K562 (cell line): ENCODE measurements around the gene OGFR. TPM values are rescaled to one million over a fixed set of nuclear protein-coding genes. Genes with fewer than 3 reads are reported as not detected.

ENCODE experiments used
- CBX1 ChIP-seq: sonication (generic); IDR thresholded peaks from 2 replicates; pipeline ENCODE4 v1.6.1; 2016; ENCODE audit warnings: antibody characterized with exemption, low read depth, mild to moderate bottlenecking
- HNRNPUL1 ChIP-seq: fragments of 200-400 bp; formaldehyde crosslinking; IDR thresholded peaks from 2 replicates; pipeline ENCODE4 v1.6.1; 2017; ENCODE audit warnings: low read length
- KLF6 ChIP-seq: fragments of 250-450 bp; sonication (Bioruptor Pico); IDR thresholded peaks from 2 replicates; pipeline ENCODE4 v1.4.0; 2020; ENCODE audit warnings: mild to moderate bottlenecking, moderate library complexity, borderline replicate concordance
- MYBL2 ChIP-seq, 2 experiments: fragments of 450-650 bp in 1 of 2; sonication (generic) in 1 of 2; formaldehyde crosslinking in 1 of 2; IDR thresholded peaks; 2 replicates each; pipeline versions ENCODE4 v1.6.1 to v1.8.1; 2017 to 2022; ENCODE audit warnings: borderline replicate concordance in 1 of 2, inconsistent platforms in 1 of 2, low read depth in 1 of 2, mild to moderate bottlenecking in 1 of 2, missing genetic modification reagents in 1 of 2, moderate library complexity in 1 of 2
- NFIC ChIP-seq: fragments of 450-650 bp; IDR thresholded peaks from 2 replicates; pipeline ENCODE4 v1.6.1; 2017; ENCODE audit warnings: mild to moderate bottlenecking, inconsistent platforms
- NFRKB ChIP-seq: fragments of 450-650 bp; IDR thresholded peaks from 2 replicates; pipeline ENCODE4 v1.6.1; 2016; ENCODE audit warnings: low read depth
- NR2C1 ChIP-seq, 2 experiments: fragments of 450-650 bp; IDR thresholded peaks; 2 replicates each; pipeline ENCODE4 v1.6.1; 2017; ENCODE audit warnings: mild to moderate bottlenecking in 2 of 2, antibody characterized with exemption in 1 of 2, inconsistent platforms in 1 of 2, missing compliant biosample characterization in 1 of 2, missing genetic modification characterization in 1 of 2
- RBM14 ChIP-seq: fragments of 200-400 bp; formaldehyde crosslinking; IDR thresholded peaks from 2 replicates; pipeline ENCODE4 v1.6.1; 2018; ENCODE audit warnings: low read depth, mild to moderate bottlenecking, low read length, moderate library complexity, borderline replicate concordance; ENCODE audit not compliant: insufficient read depth
- SRSF1 ChIP-seq: fragments of 200-400 bp; formaldehyde crosslinking; IDR thresholded peaks from 2 replicates; pipeline ENCODE4 v1.6.1; 2017; ENCODE audit warnings: mild to moderate bottlenecking, low read depth, low read length, moderate library complexity
- XRCC3 ChIP-seq: fragments of 450-650 bp; IDR thresholded peaks from 2 replicates; pipeline ENCODE4 v1.6.1; 2017; ENCODE audit warnings: mild to moderate bottlenecking, moderate library complexity
- ZEB2 ChIP-seq: fragments of 450-650 bp; IDR thresholded peaks from 2 replicates; pipeline ENCODE4 v1.6.1; 2016
- ZNF124 ChIP-seq: sonication (generic); formaldehyde crosslinking; IDR thresholded peaks from 2 replicates; pipeline ENCODE4 v1.8.1; 2022; ENCODE audit warnings: missing genetic modification reagents
- ZNF561 ChIP-seq: fragments of 450-650 bp; formaldehyde crosslinking; conservative IDR thresholded peaks from 2 replicates; pipeline ENCODE4 v1.4.0; 2020; ENCODE audit warnings: mild to moderate bottlenecking, moderate library complexity
- ZNF584 ChIP-seq: fragments of 200-800 bp; sonication (Bioruptor generic); IDR thresholded peaks from 2 replicates; pipeline ENCODE4 v1.6.1; 2016; ENCODE audit warnings: low read depth, mild to moderate bottlenecking, missing genetic modification characterization, missing compliant biosample characterization
- ZNF76 ChIP-seq: fragments of 250-450 bp; sonication (Bioruptor Pico); IDR thresholded peaks from 2 replicates; pipeline ENCODE4 v1.4.0; 2020; ENCODE audit warnings: mild to moderate bottlenecking, moderate library complexity, borderline replicate concordance
- ZNF79 ChIP-seq: fragments of 250-450 bp; sonication (Bioruptor Pico); IDR thresholded peaks from 2 replicates; pipeline ENCODE4 v1.4.0; 2020; ENCODE audit warnings: low read depth, mild to moderate bottlenecking, moderate library complexity
- polyA plus RNA-seq, 8 experiments: library from polyadenylated mRNA; depleted of rRNA in 4 of 8; stranded (reverse) in 5 of 8; unstranded in 3 of 8; fragments of >200 nt; fragmentation: Nextera tagmentation in 2 of 8; fragmentation: Illumina TruSeq in 1 of 8; extraction: Ambion mirVana in 2 of 8; extraction: Trizol in 1 of 8; gene quantifications; 2 replicates each; pipeline versions ENCODE4 v1.2.1 to v1.2.3, GENCODE V29; 2011 to 2014; ENCODE audit warnings: inconsistent platforms in 1 of 8, missing spikeins in 1 of 8
- total RNA-seq, 7 experiments: library from RNA; depleted of rRNA in 6 of 7; stranded (reverse); fragments of >200 nt in 6 of 7; fragmentation: Illumina TruSeq in 2 of 7; extraction: Trizol in 2 of 7; gene quantifications; 2 replicates each; pipeline versions ENCODE4 v1.2.1 to v1.2.3, GENCODE V29; 2011 to 2021; ENCODE audit warnings: low replicate concordance in 1 of 7
- TF ChIP-seq, protein P1 (sequence below): sonication (generic); formaldehyde crosslinking; IDR thresholded peaks from 2 replicates; pipeline ENCODE4 v1.8.1; 2022; ENCODE audit warnings: missing genetic modification reagents
- TF ChIP-seq, protein P2 (sequence below), 2 experiments: IDR thresholded peaks; 2 replicates each; pipeline ENCODE4 v1.6.1; 2011; ENCODE audit warnings: borderline replicate concordance in 1 of 2, control low read depth in 1 of 2, low read depth in 1 of 2, low read length in 1 of 2, mild to moderate bottlenecking in 1 of 2, mixed read lengths in 1 of 2, moderate library complexity in 1 of 2; ENCODE audit not compliant: insufficient read depth in 1 of 2, insufficient read length in 1 of 2, poor library complexity in 1 of 2, severe bottlenecking in 1 of 2; ENCODE audit errors: extremely low read depth in 1 of 2
- TF ChIP-seq, protein P3 (sequence below), 2 experiments: fragments of 200-800 bp in 1 of 2; sonication (Bioruptor generic) in 1 of 2; sonication (generic) in 1 of 2; formaldehyde crosslinking in 1 of 2; IDR thresholded peaks in 1 of 2; conservative IDR thresholded peaks in 1 of 2; 2 replicates each; pipeline versions ENCODE4 v1.5.0 to v1.6.1; 2016 to 2020; ENCODE audit warnings: missing compliant biosample characterization in 1 of 2, missing genetic modification characterization in 1 of 2, missing genetic modification reagents in 1 of 2
- TF ChIP-seq, protein P4 (sequence below): sonication (generic); formaldehyde crosslinking; IDR thresholded peaks from 2 replicates; pipeline ENCODE4 v1.8.0; 2022; ENCODE audit warnings: missing genetic modification reagents, mild to moderate bottlenecking, borderline replicate concordance
- TF ChIP-seq, protein P5 (sequence below): fragments of 250-450 bp; sonication (Bioruptor Pico); IDR thresholded peaks from 2 replicates; pipeline ENCODE4 v1.8.0; 2021; ENCODE audit warnings: moderate library complexity, mild to moderate bottlenecking, inconsistent platforms

The OGFR gene
- total and polyA plus RNA-seq, 9 of the 15 experiments (the other 6 are each of a cell fraction or from before 2014, with no cell fraction given), result 0.39 to 56.3 (median 17.5) TPM

DNA sequence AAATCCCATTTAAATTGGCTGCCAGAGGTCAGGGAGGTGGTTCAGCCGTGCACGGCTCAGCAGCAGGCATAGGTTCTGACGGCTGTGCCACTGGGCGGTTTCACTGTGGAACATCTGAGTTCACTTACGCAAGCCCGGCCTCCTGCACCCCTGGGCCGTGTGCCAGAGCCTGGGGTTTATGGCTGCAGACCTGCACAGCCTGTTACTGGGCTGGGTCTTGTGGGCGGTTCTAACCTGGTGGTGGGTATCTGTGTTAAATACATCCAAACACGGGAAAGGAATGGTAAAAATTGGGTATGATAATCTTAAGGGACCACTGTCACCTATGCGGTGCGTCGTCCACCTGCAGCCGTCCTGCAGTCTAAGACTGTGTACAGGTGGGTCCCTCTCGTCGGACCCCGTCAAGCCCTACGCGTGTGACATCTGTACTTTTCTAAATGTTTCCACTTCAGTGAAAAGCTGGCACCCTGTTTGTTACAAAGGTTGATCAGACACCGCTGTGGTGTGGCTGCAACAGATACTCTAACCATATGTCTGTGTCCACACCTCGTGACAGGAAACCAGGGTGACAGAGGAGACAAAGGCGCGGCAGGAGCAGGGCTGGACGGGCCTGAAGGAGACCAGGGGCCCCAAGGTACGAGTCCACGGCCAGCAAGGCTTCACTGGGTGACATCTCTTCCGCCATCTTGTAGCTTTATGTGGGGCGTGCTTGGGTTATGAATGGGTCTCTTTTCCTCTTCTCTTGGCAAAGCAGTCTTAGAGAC is 33.7 kb downstream of the OGFR start (continued):
- TF ChIP-seq, protein P1, sequence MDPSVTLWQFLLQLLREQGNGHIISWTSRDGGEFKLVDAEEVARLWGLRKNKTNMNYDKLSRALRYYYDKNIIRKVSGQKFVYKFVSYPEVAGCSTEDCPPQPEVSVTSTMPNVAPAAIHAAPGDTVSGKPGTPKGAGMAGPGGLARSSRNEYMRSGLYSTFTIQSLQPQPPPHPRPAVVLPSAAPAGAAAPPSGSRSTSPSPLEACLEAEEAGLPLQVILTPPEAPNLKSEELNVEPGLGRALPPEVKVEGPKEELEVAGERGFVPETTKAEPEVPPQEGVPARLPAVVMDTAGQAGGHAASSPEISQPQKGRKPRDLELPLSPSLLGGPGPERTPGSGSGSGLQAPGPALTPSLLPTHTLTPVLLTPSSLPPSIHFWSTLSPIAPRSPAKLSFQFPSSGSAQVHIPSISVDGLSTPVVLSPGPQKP (CRISPR knock-in tag), result no peak
- TF ChIP-seq NR2C1 (IDR thresholded peaks at IDR 0.05) (no peak), NR2C1 (tag; IDR thresholded peaks at IDR 0.05) (peak; percentile 61; the same call in 1 of the 2 replicates), ZNF76 (no peak), HNRNPUL1 (no peak), XRCC3 (no peak), RBM14 (no peak), ZEB2 (no peak), NFIC (peak; percentile 44; the same call in 1 of the 2 replicates), KLF6 (CRISPR knock-in tag) (peak; percentile 68; the same call in 1 of the 2 replicates), CBX1 (no peak), SRSF1 (no peak), ZNF561 (CRISPR knock-in tag) (no peak), NFRKB (no peak), ZNF584 (peak; percentile 64; the same call in 1 of the 2 replicates), ZNF124 (CRISPR knock-in tag) (no peak), ZNF79 (CRISPR knock-in tag) (no peak), MYBL2 (IDR thresholded peaks at IDR 0.05; ENCODE audit: low read depth) (no peak), MYBL2 (CRISPR knock-in tag; IDR thresholded peaks at IDR 0.05; ENCODE audit: borderline replicate concordance) (no peak)
- TF ChIP-seq, protein P2, sequence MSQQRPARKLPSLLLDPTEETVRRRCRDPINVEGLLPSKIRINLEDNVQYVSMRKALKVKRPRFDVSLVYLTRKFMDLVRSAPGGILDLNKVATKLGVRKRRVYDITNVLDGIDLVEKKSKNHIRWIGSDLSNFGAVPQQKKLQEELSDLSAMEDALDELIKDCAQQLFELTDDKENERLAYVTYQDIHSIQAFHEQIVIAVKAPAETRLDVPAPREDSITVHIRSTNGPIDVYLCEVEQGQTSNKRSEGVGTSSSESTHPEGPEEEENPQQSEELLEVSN (IDR thresholded peaks at IDR 0.05; ENCODE audit: borderline replicate concordance in 1 of 2, extremely low read depth in 1 of 2, insufficient read depth in 1 of 2, insufficient read length in 1 of 2, low read depth in 1 of 2, low read length in 1 of 2, poor library complexity in 1 of 2, severe bottlenecking in 1 of 2), result peak in 1 of 2 experiments; percentile 25
- TF ChIP-seq, protein P3, sequence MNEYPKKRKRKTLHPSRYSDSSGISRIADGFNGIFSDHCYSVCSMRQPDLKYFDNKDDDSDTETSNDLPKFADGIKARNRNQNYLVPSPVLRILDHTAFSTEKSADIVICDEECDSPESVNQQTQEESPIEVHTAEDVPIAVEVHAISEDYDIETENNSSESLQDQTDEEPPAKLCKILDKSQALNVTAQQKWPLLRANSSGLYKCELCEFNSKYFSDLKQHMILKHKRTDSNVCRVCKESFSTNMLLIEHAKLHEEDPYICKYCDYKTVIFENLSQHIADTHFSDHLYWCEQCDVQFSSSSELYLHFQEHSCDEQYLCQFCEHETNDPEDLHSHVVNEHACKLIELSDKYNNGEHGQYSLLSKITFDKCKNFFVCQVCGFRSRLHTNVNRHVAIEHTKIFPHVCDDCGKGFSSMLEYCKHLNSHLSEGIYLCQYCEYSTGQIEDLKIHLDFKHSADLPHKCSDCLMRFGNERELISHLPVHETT (CRISPR knock-in tag; conservative IDR thresholded peaks at IDR 0.05 in 1 of 2, IDR thresholded peaks at IDR 0.05 in 1 of 2), result no peak
- TF ChIP-seq, protein P4, sequence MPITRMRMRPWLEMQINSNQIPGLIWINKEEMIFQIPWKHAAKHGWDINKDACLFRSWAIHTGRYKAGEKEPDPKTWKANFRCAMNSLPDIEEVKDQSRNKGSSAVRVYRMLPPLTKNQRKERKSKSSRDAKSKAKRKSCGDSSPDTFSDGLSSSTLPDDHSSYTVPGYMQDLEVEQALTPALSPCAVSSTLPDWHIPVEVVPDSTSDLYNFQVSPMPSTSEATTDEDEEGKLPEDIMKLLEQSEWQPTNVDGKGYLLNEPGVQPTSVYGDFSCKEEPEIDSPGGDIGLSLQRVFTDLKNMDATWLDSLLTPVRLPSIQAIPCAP, result no peak
- TF ChIP-seq, protein P5, sequence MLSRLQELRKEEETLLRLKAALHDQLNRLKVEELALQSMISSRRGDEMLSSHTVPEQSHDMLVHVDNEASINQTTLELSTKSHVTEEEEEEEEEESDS (CRISPR knock-in tag), result no peak
